ENCODE data around the gene RBFOX2. TPM values are rescaled to one million over a fixed set of nuclear protein-coding genes. Genes with fewer than 3 reads are reported as not detected.

Gene RBFOX2
- polyA plus RNA-seq, 1 of the 3 experiments (the other 2 are of a cell fraction): 115 TPM

GRCh38 chr22:35966314-35967045 is 62.1 kb downstream of the RBFOX2 start (continued):
- no peak for TF ChIP-seq USF2 (IDR thresholded peaks at IDR 0.05; ENCODE audit: borderline replicate concordance, low read depth, low read length)
- no peak for TF ChIP-seq ELF1 (IDR thresholded peaks at IDR 0.05)
- TF ChIP-seq REST (IDR thresholded peaks at IDR 0.05; ENCODE audit: low read depth, low read length): no peak
- TF ChIP-seq FOXJ3 (CRISPR knock-in tag; IDR thresholded peaks at IDR 0.05): no peak
- TF ChIP-seq USF1 (IDR thresholded peaks at IDR 0.05; ENCODE audit: borderline replicate concordance, low read depth): no peak
- no peak for TF ChIP-seq IRF3 (IDR thresholded peaks at IDR 0.05; ENCODE audit: low read depth, low read length)
- peak; percentile 88 for TF ChIP-seq JUND (IDR thresholded peaks at IDR 0.05)
- TF ChIP-seq TAF1 (IDR thresholded peaks at IDR 0.05; ENCODE audit: borderline replicate concordance, low read depth, low read length): no peak
- peak; percentile 69; the same call in 1 of the 2 replicates for TF ChIP-seq FOSL2 (IDR thresholded peaks at IDR 0.05; ENCODE audit: borderline replicate concordance, low read depth)
- TF ChIP-seq PBX3 (IDR thresholded peaks at IDR 0.05): peak; percentile 95
- peak; percentile 53 to 96; a peak in 3 of 4 replicates for TF ChIP-seq EP300 (IDR thresholded peaks at IDR 0.05; ENCODE audit: borderline replicate concordance in 1 of 2, low read depth in 1 of 2, low read length in 1 of 2)
- TF ChIP-seq GATA2 (CRISPR knock-in tag; IDR thresholded peaks at IDR 0.05): no peak
- TF ChIP-seq RFX5 (IDR thresholded peaks at IDR 0.05; ENCODE audit: low read length): no peak
- TF ChIP-seq TEAD4 (IDR thresholded peaks at IDR 0.05; ENCODE audit: borderline replicate concordance, insufficient read depth): peak; percentile 90
